Stimulated activated CD4-positive, alpha-beta T cell treated with anti-CD3 and anti-CD28 coated beads, TNF-alpha, amount 100 ng/mL, for 4 hours (primary cell): ENCODE measurements around the gene PIAS2.
"Not testable (repeated sequence)": the region's sequence is repeated elsewhere in the genome, so short reads cannot be mapped to it uniquely, and the experiment has no call there.

ENCODE experiments used
- DNase-seq, 3 experiments: peaks; one replicate each; pipeline ENCODE4 v3.0.0-alpha.2; 2020; ENCODE audit warnings: low read depth in 3 of 3

PIAS2 gene

DNA sequence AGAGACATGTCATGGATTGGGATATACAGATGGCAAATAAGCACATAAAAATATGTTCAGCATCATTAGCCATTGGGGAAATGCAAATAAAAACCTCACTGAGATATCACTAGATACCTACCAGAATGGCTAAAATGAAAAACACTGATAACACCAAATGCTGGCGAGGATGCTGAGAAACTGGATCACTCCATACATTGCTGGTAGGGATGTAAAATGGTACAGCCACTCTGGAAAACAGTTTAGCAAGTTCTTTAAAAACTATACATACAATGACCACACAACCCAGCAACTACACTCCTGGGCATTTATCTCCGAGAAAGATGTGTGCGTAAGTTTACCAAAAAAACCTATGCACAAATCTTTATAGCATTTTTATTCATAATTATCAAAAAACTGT, 13.9 kb downstream of the PIAS2 start:
- no peak for DNase-seq

DNA sequence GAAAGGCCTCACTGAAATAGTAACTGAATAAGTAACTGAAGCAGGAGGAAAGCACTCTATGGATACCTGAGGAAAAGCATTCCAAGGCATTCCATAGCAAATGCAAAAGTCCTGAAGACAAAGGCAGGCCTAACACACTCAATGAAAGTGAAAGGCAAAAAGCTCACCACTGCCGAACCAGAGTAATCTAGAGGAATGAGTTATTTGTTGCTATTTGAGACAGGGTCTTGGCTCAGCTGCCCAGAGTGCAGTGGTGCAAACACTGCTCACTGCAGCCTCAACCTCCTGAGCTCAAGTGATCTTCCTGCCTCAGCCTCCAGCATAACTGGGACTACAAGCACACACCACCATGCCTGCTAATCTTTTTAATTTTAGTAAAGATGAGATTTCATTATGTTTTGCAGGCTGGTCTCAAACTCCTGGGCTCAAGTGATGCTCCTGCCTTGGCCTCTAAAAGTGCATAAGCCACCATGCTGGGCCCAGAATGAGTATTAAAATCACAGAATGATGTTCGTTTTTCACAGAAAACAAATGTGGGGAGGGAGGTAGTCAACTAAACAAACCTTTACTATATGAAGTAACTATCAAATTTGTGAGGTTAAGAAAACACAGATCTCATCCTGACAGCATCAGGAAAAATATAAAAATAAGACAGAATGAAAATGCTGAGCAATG, 17.9 kb downstream of the PIAS2 start:
- no peak for DNase-seq

DNA sequence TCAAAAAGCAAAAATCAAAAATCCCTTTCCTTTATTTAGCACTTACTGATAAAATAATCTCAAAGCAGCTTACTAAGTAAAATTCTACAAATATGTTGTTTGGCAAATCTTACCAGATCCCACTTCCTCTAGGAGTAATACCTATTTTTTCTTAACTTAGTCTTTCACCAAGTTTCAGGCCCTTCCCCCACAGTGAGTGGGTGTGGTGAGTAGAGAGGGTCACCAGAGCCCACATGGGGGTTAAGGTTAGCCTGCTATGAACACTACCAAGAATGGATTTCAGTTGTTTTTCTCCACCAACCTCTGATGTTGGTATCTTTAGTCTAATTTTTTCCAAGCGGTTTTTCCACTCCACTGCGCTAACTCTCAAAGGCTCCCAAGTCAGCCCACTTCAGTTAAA, 23.2 kb downstream of the PIAS2 start:
- DNase-seq = no peak

DNA sequence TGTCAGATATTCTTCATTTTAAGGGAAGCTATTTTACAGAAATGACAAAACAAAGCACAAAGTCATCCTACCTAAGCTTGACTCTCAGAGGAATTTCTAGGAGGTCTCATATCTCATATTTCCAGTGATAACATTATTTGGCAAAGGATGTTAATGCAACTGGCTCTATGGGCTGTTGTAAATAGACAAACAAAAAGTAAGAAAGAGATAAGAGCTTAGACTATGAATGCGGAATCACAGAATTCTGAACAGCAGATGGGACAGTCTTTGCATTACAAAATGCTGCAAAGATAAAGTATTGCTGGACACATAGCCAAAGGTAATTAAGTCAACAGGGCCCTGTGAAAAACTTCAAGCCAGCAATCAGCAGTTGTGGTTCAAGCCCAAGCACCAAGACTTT, 23.9 kb downstream of the PIAS2 start:
- no peak for DNase-seq

GRCh38 chr18:46892842-46893241, 24.5 kb downstream of the PIAS2 start:
- DNase-seq = no peak

GRCh38 chr18:46891742-46892214, 25.5 kb downstream of the PIAS2 start:
- DNase-seq = no peak

- DNase-seq = no peak
Observed at GRCh38 chr18:46888965-46889364, 28.3 kb downstream of the PIAS2 start.

- no peak for DNase-seq
Observed at GRCh38 chr18:46886893-46887292, 30.4 kb downstream of the PIAS2 start.

GRCh38 chr18:46883180-46883579, 34.1 kb downstream of the PIAS2 start:
- no peak for DNase-seq

DNA sequence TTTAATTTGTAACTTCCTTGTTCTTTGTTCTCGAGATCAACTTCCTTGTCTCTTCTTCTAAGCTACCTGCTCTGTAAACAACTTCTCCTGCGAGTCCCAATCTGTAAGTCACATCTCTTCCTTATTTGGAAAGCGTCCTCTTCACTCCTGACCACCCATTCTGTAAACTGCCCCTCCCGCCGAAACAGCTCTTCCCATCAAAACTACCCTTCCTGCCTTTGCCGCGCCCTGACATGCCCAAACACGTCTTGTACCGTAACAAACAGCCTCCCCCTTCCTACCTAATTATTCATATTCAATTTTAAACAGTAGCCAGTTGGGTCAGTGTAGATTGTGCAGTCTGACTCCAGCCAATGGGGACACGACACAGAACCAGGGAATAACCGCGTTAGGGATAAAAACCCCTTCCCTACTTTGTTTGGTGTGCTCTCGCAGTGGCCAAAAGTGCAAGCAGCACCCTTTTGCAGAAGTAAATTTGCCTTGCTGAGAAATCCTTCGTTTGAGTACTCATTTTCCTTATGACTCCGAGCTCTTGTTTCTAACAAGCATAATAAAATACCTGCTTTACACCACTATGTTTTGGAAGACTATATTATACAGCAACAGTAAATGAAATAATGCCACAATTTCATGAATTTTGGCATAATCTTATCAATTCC, 39.8 kb downstream of the PIAS2 start:
- no peak for DNase-seq

- DNase-seq = no peak
Observed at GRCh38 chr18:46868169-46868921, 49.0 kb downstream of the PIAS2 start.

- DNase-seq = no peak
Observed at GRCh38 chr18:46867367-46868143, 49.8 kb downstream of the PIAS2 start.

- DNase-seq = no peak
Observed at GRCh38 chr18:46866523-46866922, 50.8 kb downstream of the PIAS2 start.

DNA sequence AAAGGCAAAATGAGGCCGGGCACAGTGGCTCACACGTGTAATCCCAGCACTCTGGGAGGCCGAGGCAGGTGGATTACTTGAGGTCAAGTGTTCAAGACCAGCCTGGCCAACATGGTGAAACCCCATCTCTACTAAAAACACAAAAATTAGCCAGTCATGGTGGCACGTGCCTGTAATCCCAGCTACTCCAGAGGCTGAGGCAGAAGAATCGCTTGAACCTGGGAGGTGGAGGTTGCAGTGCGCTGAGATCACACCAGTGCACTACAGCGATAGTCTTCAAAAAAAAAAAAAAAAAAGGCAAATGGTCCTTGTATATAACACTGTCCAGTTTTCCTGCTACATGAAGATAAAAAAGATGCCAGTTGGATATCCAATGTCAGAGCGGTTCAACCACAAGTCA, 52.1 kb downstream of the PIAS2 start:
- DNase-seq = not testable (repeated sequence)

- no peak for DNase-seq
Observed at GRCh38 chr18:46859855-46860254, 57.5 kb downstream of the PIAS2 start.

DNA sequence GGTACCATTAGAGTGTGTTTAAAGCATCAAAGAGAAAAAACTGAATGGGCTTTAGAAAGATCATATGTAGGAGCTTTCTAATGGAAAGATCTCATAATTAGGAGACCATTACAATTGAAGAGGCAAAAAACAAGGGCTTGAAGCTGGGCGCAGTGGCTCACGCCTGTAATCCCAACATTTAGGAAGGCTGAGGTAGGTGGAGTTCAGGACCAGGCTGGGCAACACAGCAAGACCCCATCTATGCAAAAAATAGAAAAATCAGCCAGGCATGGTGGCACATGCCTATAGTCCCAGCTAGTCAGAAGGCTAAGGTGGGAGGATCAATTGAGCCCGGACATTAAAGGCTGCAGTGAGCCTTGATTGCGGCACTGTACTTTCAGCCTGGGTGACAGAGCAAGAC, 59.0 kb downstream of the PIAS2 start:
- no peak for DNase-seq

- no peak for DNase-seq
Observed at GRCh38 chr18:46856973-46857372, 60.3 kb downstream of the PIAS2 start.

GRCh38 chr18:46849007-46849406, 68.3 kb downstream of the PIAS2 start:
- DNase-seq = no peak

- no peak for DNase-seq
Observed at GRCh38 chr18:46843372-46843771, 73.9 kb downstream of the PIAS2 start.

- no peak for DNase-seq
Observed at GRCh38 chr18:46842583-46842982, 74.7 kb downstream of the PIAS2 start.

DNA sequence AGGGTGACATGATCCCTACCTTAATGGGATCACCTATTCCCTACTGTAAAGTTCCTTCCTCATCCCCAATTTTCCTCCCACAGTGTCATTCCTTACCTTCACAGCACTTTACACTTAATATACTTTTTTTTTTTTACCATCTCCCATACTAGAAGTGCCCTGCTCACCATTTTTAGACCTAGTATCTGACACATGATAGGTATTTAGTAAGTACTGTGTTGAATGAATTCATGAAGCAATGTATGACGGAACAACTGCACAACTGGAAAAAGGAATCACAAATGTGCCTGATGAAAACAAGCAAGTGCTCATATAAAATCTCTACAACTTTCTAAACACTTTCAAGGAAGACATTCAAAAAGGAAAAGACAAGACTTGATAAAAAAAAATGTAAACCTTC, 83.4 kb downstream of the PIAS2 start:
- DNase-seq = no peak

DNA sequence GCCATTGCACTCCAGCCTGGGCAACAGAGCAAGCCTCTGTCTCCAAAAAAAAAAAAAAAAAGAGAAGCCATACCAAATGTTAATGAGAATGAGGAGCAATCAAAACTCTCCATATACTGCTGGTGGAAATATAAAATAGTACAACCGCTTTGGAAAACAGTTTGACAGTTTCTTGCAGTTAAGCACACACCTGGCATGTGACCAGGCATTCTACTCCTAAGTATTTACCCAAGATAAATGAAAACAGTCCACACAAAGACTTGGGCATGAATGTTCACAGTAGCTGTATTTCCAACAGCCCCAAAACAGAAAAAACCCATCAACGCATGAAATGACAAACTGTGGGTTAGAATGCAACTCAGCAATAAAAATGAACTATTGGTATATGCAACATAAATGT, 84.5 kb downstream of the PIAS2 start:
- DNase-seq = no peak
